Measurements from ENCODE around the gene TAF7. TPM values are rescaled to one million over a fixed set of nuclear protein-coding genes. Genes with fewer than 3 reads are reported as not detected.

The TAF7 gene
- total and polyA plus RNA-seq, 9 of the 15 experiments (the other 6 are each of a cell fraction or from before 2014, with no cell fraction given) = 51.6 to 116 (median 73.3) TPM

- TF ChIP-seq MLLT1 (IDR thresholded peaks at IDR 0.05) (0 out of 4 replicates have a peak, but pooled peaks of 1 of the 2 experiments have one; percentile 26), ZNF318 (IDR thresholded peaks at IDR 0.05; ENCODE audit: borderline replicate concordance in 1 of 2, low read depth in 1 of 2) (no peak), MEIS2 (IDR thresholded peaks at IDR 0.05; ENCODE audit: partially characterized antibody) (peak; percentile 91), ZBED1 (IDR thresholded peaks at IDR 0.05) (peak; percentile 86), ZNF121 (CRISPR knock-in tag; conservative IDR thresholded peaks at IDR 0.05) (no peak), MAZ (CRISPR knock-in tag; conservative IDR thresholded peaks at IDR 0.05 in 1 of 2, IDR thresholded peaks at IDR 0.05 in 1 of 2) (peak; percentile 55 to 87; a peak in 2 of 4 replicates), CREB5 (CRISPR knock-in tag; IDR thresholded peaks at IDR 0.05) (no peak), STAG1 (CRISPR knock-in tag; IDR thresholded peaks at IDR 0.05; ENCODE audit: borderline replicate concordance) (no peak), RBBP5 (IDR thresholded peaks at IDR 0.05; ENCODE audit: borderline replicate concordance, insufficient read depth, low read length, poor library complexity, severe bottlenecking) (peak; percentile 58), FIP1L1 (IDR thresholded peaks at IDR 0.05; ENCODE audit: low read depth, low read length, poor library complexity, severe bottlenecking) (peak; percentile 51), MTF1 (CRISPR knock-in tag; IDR thresholded peaks at IDR 0.05; ENCODE audit: borderline replicate concordance) (no peak), RAD51 (IDR thresholded peaks at IDR 0.05; ENCODE audit: borderline replicate concordance, low read depth) (no peak), STAT5B (CRISPR knock-in tag; IDR thresholded peaks at IDR 0.05) (no peak), ELF2 (CRISPR knock-in tag; IDR thresholded peaks at IDR 0.05) (peak; percentile 84), HCFC1 (IDR thresholded peaks at IDR 0.05; ENCODE audit: low read depth, low read length) (peak; percentile 46; the same call in 1 of the 2 replicates)
Measured at GRCh38 chr5:141320225-141321169, at the start of gene TAF7 (continued).
